Measurements from ENCODE around the gene MMP20.

DNA sequence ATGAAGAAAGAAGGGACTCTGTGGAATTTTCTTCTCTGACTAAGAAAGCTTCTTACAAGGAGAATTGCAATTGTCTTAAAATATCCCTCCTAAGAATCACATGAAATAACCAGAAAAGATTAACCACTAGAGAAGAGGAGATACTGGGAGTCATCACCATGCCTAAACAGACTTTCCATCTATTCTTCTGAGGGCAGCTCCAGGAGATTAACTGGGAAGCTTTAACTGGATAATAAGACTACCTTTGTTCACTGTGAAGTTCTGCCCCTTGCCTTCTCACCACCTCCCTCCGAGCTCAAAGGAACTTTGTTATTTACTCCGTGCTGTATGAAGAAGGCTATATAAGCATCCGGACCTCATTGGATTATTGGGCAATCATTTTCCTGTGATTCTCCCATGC lies 70.0 kb downstream of the MMP20 start:
- TF ChIP-seq GATA3 (IDR thresholded peaks at IDR 0.05; ENCODE audit: low read depth, low read length) (no peak), GATA2 (IDR thresholded peaks at IDR 0.05; ENCODE audit: low read depth, low read length) (no peak)

All from SH-SY5Y (cell line).